ENCODE measurements around the gene P2RY14. TPM values are rescaled to one million over a fixed set of nuclear protein-coding genes. Genes with fewer than 3 reads are reported as not detected.

Gene P2RY14
- total and polyA plus RNA-seq, 7 experiments from 2014 or later: 0.11 to 5.7 (median 0.27) TPM; not detected in 2

DNA sequence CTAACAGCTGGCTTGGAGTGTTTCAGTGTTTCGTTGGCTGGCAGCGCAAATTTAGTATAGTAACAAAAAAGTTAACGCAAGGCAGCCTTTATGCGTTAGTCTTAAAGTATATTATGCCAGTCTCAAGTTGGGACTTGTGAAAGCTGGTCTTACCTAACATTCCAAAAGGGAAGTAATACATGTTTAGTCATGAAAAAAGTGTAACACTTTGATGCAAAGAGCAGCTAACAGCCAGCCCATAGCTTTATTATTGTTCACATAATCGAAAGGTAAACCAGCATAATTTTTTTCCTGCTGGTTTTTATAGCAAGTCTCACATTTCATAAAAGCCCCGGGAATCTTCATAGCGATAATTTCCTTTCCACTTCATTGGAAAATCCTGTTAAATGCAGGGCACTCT, 40.6 kb upstream of the P2RY14 start:
- Histone ChIP-seq H3K36me3 (ENCODE audit: control insufficient read depth in 2 of 3, insufficient read depth in 3 of 3, low read length in 3 of 3) (no peaks in the 10 kb centered on the region), H3K27ac (ENCODE audit: low read depth, low read length) (no peak overlapping the region), H3K9me3 (ENCODE audit: control insufficient read depth in 2 of 3, low read length in 3 of 3) (no peaks in the 10 kb centered on the region), H3K27me3 (ENCODE audit: control insufficient read depth in 2 of 2, insufficient read depth in 2 of 2, low read length in 2 of 2) (no peaks in the 10 kb centered on the region), H3K4me3 (ENCODE audit: low read length) (no peak overlapping the region), H3K4me1 (ENCODE audit: control insufficient read depth in 2 of 2, insufficient read depth in 2 of 2, low read length in 2 of 2) (no peaks in the 10 kb centered on the region)
- no peak overlapping the region for H3K4me3 Mint-ChIP-seq
- intact Hi-C loops (cut with micrococcal nuclease): no loop called here
- ChIA-PET POLR2A (no interaction called here), CTCF (interaction anchor here (0.6 kb wide), 1 partner anchor 11 kb away, joined by 3 read pairs; no protein-coding TSS in a partner anchor)
- H3K4me1 Mint-ChIP-seq: peaks cover 0 to 11% (median 0%) of the 10 kb centered on the region in 7 donors
- H3K27ac Mint-ChIP-seq: no peak overlapping the region
- H3K9me3 Mint-ChIP-seq: peaks cover 0 to 4% (median 0%) of the 10 kb centered on the region in 11 donors
- H3K36me3 Mint-ChIP-seq: peaks cover 0 to 3% (median 0%) of the 10 kb centered on the region in 5 donors
- DNase-seq (no peak), ATAC-seq (peak; percentile 51)
- peaks cover 0 to 6% (median 0%) of the 10 kb centered on the region in 5 donors for H3K27me3 Mint-ChIP-seq

DNA sequence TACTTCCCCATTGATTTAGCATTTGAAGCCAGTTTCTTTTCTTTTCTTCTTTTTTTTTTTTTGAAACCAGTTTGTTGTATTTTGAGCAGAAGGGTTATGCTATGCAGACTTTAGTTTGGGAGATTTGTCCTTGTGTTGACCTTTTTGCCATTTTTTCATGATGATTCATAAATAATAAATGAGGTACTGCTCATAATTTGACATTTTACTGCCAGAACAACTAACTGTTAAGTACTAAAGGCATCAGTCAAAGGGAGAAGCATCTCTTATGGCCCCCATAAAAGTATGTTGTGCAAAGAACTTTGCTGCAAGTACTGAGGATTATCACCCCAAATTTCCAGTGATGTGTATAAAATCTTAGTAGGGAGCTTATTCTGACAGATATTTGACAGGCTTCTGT, 40.0 kb upstream of the P2RY14 start:
- H3K36me3 ChIP-seq (ENCODE audit: control insufficient read depth in 2 of 3, insufficient read depth in 3 of 3, low read length in 3 of 3): no peaks in the 10 kb centered on the region
- H3K27ac ChIP-seq (ENCODE audit: low read depth, low read length): no peak overlapping the region
- no peaks in the 10 kb centered on the region for H3K4me1 ChIP-seq (ENCODE audit: control insufficient read depth in 2 of 2, insufficient read depth in 2 of 2, low read length in 2 of 2)
- Mint-ChIP-seq H3K4me1 (peaks cover 0 to 11% (median 0%) of the 10 kb centered on the region in 7 donors), H3K27me3 (peaks cover 0 to 6% (median 0%) of the 10 kb centered on the region in 5 donors), H3K27ac (no peak overlapping the region), H3K36me3 (peaks cover 0 to 3% (median 0%) of the 10 kb centered on the region in 5 donors), H3K4me3 (no peak overlapping the region), H3K9me3 (peaks cover 0 to 4% (median 0%) of the 10 kb centered on the region in 11 donors)
- no peak overlapping the region for H3K4me3 ChIP-seq (ENCODE audit: low read length)
- no peaks in the 10 kb centered on the region for H3K9me3 ChIP-seq (ENCODE audit: control insufficient read depth in 2 of 3, low read length in 3 of 3)
- ATAC-seq (no peak), DNase-seq (no peak)
- no peaks in the 10 kb centered on the region for H3K27me3 ChIP-seq (ENCODE audit: control insufficient read depth in 2 of 2, insufficient read depth in 2 of 2, low read length in 2 of 2)
- intact Hi-C loops (cut with micrococcal nuclease): no loop called here
- ChIA-PET CTCF (interaction anchor here (0.6 kb wide), 1 partner anchor 11 kb away, joined by 3 read pairs; no protein-coding TSS in a partner anchor), POLR2A (no interaction called here)

DNA sequence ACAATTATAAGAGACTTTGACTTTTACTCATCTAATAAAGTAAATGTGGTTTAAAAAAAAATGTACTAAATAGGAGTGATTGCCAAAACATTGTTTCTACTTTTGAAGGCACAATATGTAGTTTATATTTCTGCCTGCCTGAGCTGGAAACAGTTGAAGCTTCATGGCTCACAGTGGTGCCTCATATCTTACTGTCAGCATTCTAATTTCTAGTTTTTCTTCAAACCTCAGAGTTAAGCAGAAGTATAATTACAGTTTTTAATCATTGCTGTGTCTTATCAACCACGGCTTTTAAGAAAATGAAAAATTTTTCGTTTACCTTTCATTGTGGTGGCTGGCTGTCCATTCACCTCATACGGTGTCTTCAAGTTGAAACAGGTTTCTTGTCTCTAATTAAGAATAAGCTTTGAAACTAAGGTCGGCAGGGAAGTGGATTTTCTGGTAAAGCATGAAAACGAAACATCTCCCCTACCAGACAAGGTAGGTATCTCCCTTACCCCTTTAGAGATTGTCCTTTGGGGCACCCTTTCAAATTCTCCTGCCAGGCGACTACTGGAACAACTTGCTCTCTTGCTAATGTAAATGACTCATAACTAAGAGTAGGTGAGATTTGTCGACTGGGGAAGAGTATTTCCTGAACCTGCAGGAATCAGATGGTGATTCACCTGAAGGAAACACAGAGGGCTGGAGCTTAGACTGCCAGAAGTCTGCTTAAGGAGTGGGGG, 38.1 kb upstream of the P2RY14 start, which contains the start of gene GPR87:
Gene GPR87, minus strand, starts transcription at position 554 of the 725 bp plus-strand sequence. CDS start 16,720 bp downstream, outside the sequence.
- Mint-ChIP-seq H3K9me3 (no peaks in the 10 kb centered on the region), H3K27ac (no peak within 1 kb of the TSS), H3K36me3 (no peaks in the 10 kb centered on the region), H3K4me3 (no peak within 1 kb of the TSS), H3K27me3 (peaks cover 0 to 6% (median 0%) of the 10 kb centered on the region in 5 donors), H3K4me1 (peaks cover 0 to 9% (median 0%) of the 10 kb centered on the region in 7 donors)
- DNase-seq (no peak), ATAC-seq (no peak)
- H3K27ac ChIP-seq (ENCODE audit: low read depth, low read length): no peak within 1 kb of the TSS
- ChIA-PET POLR2A (no interaction called here), CTCF (interaction anchor here (0.7 kb wide), 1 partner anchor 551 kb away, joined by 6 read pairs; no protein-coding TSS in a partner anchor)
- H3K4me1 ChIP-seq (ENCODE audit: control insufficient read depth in 2 of 2, insufficient read depth in 2 of 2, low read length in 2 of 2): no peaks in the 10 kb centered on the region
- no peaks in the 10 kb centered on the region for H3K36me3 ChIP-seq (ENCODE audit: control insufficient read depth in 2 of 3, insufficient read depth in 3 of 3, low read length in 3 of 3)
- H3K9me3 ChIP-seq (ENCODE audit: control insufficient read depth in 2 of 3, low read length in 3 of 3): no peaks in the 10 kb centered on the region
- no peaks in the 10 kb centered on the region for H3K27me3 ChIP-seq (ENCODE audit: control insufficient read depth in 2 of 2, insufficient read depth in 2 of 2, low read length in 2 of 2)
- no peak within 1 kb of the TSS for H3K4me3 ChIP-seq (ENCODE audit: low read length)
- intact Hi-C loops (cut with micrococcal nuclease): no loop called here

DNA sequence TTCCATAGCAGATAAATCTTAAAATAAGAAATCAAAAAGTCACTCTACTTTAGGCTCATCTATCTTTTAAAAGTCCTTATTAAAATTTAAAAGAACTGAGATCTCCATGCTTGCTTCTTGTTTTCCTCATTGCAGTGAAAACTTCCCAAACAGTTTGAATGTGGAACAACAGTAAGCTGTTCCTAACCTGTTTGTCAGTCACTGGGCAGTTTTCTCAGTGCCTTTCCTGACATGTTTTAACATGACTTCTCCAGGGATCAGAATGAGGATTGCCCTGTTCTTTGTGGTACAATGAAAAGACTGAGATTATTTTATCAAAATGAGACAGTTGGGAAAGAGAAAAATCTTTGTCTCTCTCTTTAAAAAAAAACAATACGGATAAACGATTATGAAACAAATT, 37.5 kb upstream of the P2RY14 start:
- no peak overlapping the region for H3K27ac ChIP-seq (ENCODE audit: low read depth, low read length)
- ATAC-seq (no peak), DNase-seq (no peak)
- Mint-ChIP-seq H3K27ac (no peak overlapping the region), H3K4me1 (peaks cover 0 to 9% (median 0%) of the 10 kb centered on the region in 7 donors), H3K27me3 (peaks cover 0 to 6% (median 0%) of the 10 kb centered on the region in 5 donors), H3K9me3 (no peaks in the 10 kb centered on the region), H3K36me3 (no peaks in the 10 kb centered on the region), H3K4me3 (no peak overlapping the region)
- no peaks in the 10 kb centered on the region for H3K36me3 ChIP-seq (ENCODE audit: control insufficient read depth in 2 of 3, insufficient read depth in 3 of 3, low read length in 3 of 3)
- no peaks in the 10 kb centered on the region for H3K27me3 ChIP-seq (ENCODE audit: control insufficient read depth in 2 of 2, insufficient read depth in 2 of 2, low read length in 2 of 2)
- H3K4me3 ChIP-seq (ENCODE audit: low read length): no peak overlapping the region
- POLR2A ChIA-PET: no interaction called here
- CTCF ChIA-PET: no interaction called here
- intact Hi-C loops (cut with micrococcal nuclease): no loop called here
- no peaks in the 10 kb centered on the region for H3K4me1 ChIP-seq (ENCODE audit: control insufficient read depth in 2 of 2, insufficient read depth in 2 of 2, low read length in 2 of 2)
- H3K9me3 ChIP-seq (ENCODE audit: control insufficient read depth in 2 of 3, low read length in 3 of 3): no peaks in the 10 kb centered on the region

DNA sequence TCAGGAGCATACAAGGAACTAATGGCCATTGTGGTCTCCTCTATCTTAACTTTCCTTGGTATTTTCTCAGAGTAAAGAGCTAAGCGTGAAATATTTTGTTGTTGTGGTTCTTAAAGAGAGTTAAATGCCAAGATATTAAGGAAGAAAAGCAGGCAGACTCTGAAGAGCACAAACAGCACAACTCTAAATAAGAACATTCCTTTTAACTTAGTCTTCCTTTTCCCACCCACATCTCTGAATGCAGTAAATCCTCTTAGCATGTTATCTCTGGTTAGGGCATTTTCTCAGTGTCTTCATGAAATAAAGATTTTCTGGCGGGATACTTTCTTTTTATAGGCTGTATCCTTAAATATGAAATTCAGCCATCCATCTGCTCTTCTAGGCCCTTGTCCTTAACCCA, 36.8 kb upstream of the P2RY14 start:
- ATAC-seq (no peak), DNase-seq (no peak)
- ChIA-PET POLR2A (no interaction called here), CTCF (no interaction called here)
- Histone ChIP-seq H3K36me3 (ENCODE audit: control insufficient read depth in 2 of 3, insufficient read depth in 3 of 3, low read length in 3 of 3) (no peaks in the 10 kb centered on the region), H3K4me3 (ENCODE audit: low read length) (no peak overlapping the region), H3K4me1 (ENCODE audit: control insufficient read depth in 2 of 2, insufficient read depth in 2 of 2, low read length in 2 of 2) (no peaks in the 10 kb centered on the region), H3K27me3 (ENCODE audit: control insufficient read depth in 2 of 2, insufficient read depth in 2 of 2, low read length in 2 of 2) (no peaks in the 10 kb centered on the region), H3K27ac (ENCODE audit: low read depth, low read length) (no peak overlapping the region), H3K9me3 (ENCODE audit: control insufficient read depth in 2 of 3, low read length in 3 of 3) (no peaks in the 10 kb centered on the region)
- intact Hi-C loops (cut with micrococcal nuclease): no loop called here
- peaks cover 0 to 6% (median 0%) of the 10 kb centered on the region in 5 donors for H3K27me3 Mint-ChIP-seq
- no peaks in the 10 kb centered on the region for H3K36me3 Mint-ChIP-seq
- H3K4me1 Mint-ChIP-seq: peaks cover 0 to 9% (median 0%) of the 10 kb centered on the region in 7 donors
- no peak overlapping the region for H3K27ac Mint-ChIP-seq
- H3K4me3 Mint-ChIP-seq: no peak overlapping the region
- no peaks in the 10 kb centered on the region for H3K9me3 Mint-ChIP-seq

DNA sequence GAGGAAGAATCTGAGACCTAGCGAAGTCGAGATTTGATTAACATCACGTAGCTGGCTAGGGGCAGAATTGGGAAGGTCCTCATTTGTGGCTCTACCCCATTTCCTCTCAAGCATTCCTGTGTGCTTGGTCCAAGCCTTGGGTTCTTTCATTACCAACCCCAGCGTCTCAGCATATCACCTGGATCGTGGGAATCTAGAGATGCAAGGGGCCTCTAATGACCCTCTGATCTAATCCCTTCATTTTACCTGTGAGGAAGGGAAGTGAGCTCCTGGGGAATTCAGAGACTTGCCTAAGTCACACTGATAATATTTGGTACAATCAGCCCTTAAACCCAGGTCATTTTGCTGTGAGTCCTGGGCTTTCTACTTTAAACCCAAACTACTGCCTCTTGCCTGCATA, 36.3 kb upstream of the P2RY14 start:
- intact Hi-C loops (cut with micrococcal nuclease): no loop called here
- peaks cover 0 to 9% (median 0%) of the 10 kb centered on the region in 7 donors for H3K4me1 Mint-ChIP-seq
- POLR2A ChIA-PET: no interaction called here
- no peak overlapping the region for H3K27ac ChIP-seq (ENCODE audit: low read depth, low read length)
- DNase-seq (no peak), ATAC-seq (no peak)
- no peaks in the 10 kb centered on the region for H3K4me1 ChIP-seq (ENCODE audit: control insufficient read depth in 2 of 2, insufficient read depth in 2 of 2, low read length in 2 of 2)
- H3K9me3 Mint-ChIP-seq: no peaks in the 10 kb centered on the region
- no peaks in the 10 kb centered on the region for H3K27me3 ChIP-seq (ENCODE audit: control insufficient read depth in 2 of 2, insufficient read depth in 2 of 2, low read length in 2 of 2)
- no peaks in the 10 kb centered on the region for H3K36me3 ChIP-seq (ENCODE audit: control insufficient read depth in 2 of 3, insufficient read depth in 3 of 3, low read length in 3 of 3)
- H3K4me3 ChIP-seq (ENCODE audit: low read length): no peak overlapping the region
- H3K27ac Mint-ChIP-seq: no peak overlapping the region
- peaks cover 0 to 6% (median 0%) of the 10 kb centered on the region in 5 donors for H3K27me3 Mint-ChIP-seq
- no peaks in the 10 kb centered on the region for H3K9me3 ChIP-seq (ENCODE audit: control insufficient read depth in 2 of 3, low read length in 3 of 3)
- no peak overlapping the region for H3K4me3 Mint-ChIP-seq
- H3K36me3 Mint-ChIP-seq: no peaks in the 10 kb centered on the region
- CTCF ChIA-PET: no interaction called here

DNA sequence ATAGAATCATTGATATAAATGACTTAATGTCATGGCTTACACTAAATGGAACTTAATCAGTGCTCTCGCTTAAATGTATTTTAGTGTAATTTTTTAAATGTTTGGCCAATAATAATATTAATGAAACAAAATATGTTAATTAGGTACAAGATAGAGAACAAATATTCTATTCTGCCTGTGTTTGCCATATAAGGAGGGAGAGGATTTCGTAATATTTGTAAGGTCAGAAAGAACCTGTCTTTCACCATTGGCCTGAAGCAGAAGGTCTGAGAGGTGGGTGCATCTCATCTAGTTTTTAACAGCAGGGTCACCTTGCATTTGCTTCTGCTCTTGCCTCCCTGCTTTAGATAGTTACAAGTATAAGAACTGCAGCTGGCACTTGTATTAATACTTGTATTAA, 35.8 kb upstream of the P2RY14 start:
- Histone ChIP-seq H3K4me1 (ENCODE audit: control insufficient read depth in 2 of 2, insufficient read depth in 2 of 2, low read length in 2 of 2) (no peaks in the 10 kb centered on the region), H3K27ac (ENCODE audit: low read depth, low read length) (no peak overlapping the region), H3K4me3 (ENCODE audit: low read length) (no peak overlapping the region), H3K27me3 (ENCODE audit: control insufficient read depth in 2 of 2, insufficient read depth in 2 of 2, low read length in 2 of 2) (no peaks in the 10 kb centered on the region), H3K9me3 (ENCODE audit: control insufficient read depth in 2 of 3, low read length in 3 of 3) (no peaks in the 10 kb centered on the region), H3K36me3 (ENCODE audit: control insufficient read depth in 2 of 3, insufficient read depth in 3 of 3, low read length in 3 of 3) (no peaks in the 10 kb centered on the region)
- POLR2A ChIA-PET: no interaction called here
- Mint-ChIP-seq H3K4me3 (no peak overlapping the region), H3K27me3 (peaks cover 0 to 6% (median under 1%) of the 10 kb centered on the region in 5 donors), H3K36me3 (no peaks in the 10 kb centered on the region), H3K4me1 (peaks cover 0 to 9% (median 0%) of the 10 kb centered on the region in 7 donors), H3K27ac (no peak overlapping the region), H3K9me3 (no peaks in the 10 kb centered on the region)
- DNase-seq (no peak), ATAC-seq (no peak)
- CTCF ChIA-PET: interaction anchor here (0.6 kb wide), 1 partner anchor 158 kb away, joined by 3 read pairs; no protein-coding TSS in a partner anchor
- intact Hi-C loops (cut with micrococcal nuclease): no loop called here

Data from naive thymus-derived CD4-positive, alpha-beta T cell (primary cell).